ENCODE measurements around the gene FBRS.

GRCh38 chr16:30623536-30624283 is 34.5 kb upstream of the FBRS start:
- TF ChIP-seq REST (IDR thresholded peaks at IDR 0.05; ENCODE audit: low read depth) (no peak), RAD21 (IDR thresholded peaks at IDR 0.05; ENCODE audit: low read depth) (no peak), EP300 (IDR thresholded peaks at IDR 0.05; ENCODE audit: borderline replicate concordance) (no peak), CEBPB (IDR thresholded peaks at IDR 0.05) (no peak), YY1 (IDR thresholded peaks at IDR 0.05; ENCODE audit: low read depth) (no peak), NFIC (IDR thresholded peaks at IDR 0.05) (no peak), TEAD4 (IDR thresholded peaks at IDR 0.05) (no peak), TAF1 (IDR thresholded peaks at IDR 0.05; ENCODE audit: low read depth) (no peak), EGR1 (IDR thresholded peaks at IDR 0.05) (no peak), TCF12 (IDR thresholded peaks at IDR 0.05; ENCODE audit: low read depth) (no peak), MAX (IDR thresholded peaks at IDR 0.05) (no peak), CREB1 (IDR thresholded peaks at IDR 0.05; ENCODE audit: low read depth) (no peak), ZBTB7A (IDR thresholded peaks at IDR 0.05; ENCODE audit: low read depth) (no peak), FOXM1 (IDR thresholded peaks at IDR 0.05; ENCODE audit: borderline replicate concordance, low read depth) (no peak)

All from Ishikawa (cell line).